GM12874 (cell line): Measurements from ENCODE around the gene LAMA5.

Experiments used
- TF ChIP-seq, protein P1 (sequence below): IDR thresholded peaks from 2 replicates; pipeline ENCODE4 v1.5.1; 2011; ENCODE audit warnings: low read depth, mild to moderate bottlenecking, control low read depth, low read length, moderate library complexity; ENCODE audit not compliant: insufficient read depth

LAMA5 gene

DNA sequence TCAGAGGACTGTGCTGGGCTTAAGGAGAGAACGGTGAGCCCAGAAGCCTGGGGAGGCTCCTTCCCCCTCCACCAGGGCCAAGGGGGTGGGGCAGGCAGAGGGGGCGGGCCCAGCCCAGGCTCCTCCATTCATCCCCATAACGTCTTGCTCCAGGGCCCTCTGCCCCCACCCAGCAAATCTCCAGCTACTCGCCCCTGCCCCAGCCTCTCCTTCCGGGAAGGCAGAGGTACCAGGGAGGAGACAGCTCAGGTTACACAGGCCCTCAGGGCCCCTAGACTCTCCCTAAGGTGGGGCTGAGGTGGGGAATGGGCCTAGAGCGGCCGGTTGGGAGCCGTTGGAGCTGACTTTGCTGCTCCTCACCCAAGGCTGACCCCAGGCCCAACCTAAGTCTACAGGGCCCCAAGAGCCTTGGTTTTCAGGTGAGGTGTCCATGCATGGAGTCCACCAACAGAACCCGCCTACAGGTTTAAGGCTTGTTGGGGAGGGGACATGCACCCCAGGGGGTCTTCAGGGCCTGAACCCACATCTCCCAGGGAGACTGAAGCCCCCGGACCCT lies 1.2 kb downstream of the LAMA5 start:
- TF ChIP-seq, protein P1, sequence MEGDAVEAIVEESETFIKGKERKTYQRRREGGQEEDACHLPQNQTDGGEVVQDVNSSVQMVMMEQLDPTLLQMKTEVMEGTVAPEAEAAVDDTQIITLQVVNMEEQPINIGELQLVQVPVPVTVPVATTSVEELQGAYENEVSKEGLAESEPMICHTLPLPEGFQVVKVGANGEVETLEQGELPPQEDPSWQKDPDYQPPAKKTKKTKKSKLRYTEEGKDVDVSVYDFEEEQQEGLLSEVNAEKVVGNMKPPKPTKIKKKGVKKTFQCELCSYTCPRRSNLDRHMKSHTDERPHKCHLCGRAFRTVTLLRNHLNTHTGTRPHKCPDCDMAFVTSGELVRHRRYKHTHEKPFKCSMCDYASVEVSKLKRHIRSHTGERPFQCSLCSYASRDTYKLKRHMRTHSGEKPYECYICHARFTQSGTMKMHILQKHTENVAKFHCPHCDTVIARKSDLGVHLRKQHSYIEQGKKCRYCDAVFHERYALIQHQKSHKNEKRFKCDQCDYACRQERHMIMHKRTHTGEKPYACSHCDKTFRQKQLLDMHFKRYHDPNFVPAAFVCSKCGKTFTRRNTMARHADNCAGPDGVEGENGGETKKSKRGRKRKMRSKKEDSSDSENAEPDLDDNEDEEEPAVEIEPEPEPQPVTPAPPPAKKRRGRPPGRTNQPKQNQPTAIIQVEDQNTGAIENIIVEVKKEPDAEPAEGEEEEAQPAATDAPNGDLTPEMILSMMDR, result no peak

DNA sequence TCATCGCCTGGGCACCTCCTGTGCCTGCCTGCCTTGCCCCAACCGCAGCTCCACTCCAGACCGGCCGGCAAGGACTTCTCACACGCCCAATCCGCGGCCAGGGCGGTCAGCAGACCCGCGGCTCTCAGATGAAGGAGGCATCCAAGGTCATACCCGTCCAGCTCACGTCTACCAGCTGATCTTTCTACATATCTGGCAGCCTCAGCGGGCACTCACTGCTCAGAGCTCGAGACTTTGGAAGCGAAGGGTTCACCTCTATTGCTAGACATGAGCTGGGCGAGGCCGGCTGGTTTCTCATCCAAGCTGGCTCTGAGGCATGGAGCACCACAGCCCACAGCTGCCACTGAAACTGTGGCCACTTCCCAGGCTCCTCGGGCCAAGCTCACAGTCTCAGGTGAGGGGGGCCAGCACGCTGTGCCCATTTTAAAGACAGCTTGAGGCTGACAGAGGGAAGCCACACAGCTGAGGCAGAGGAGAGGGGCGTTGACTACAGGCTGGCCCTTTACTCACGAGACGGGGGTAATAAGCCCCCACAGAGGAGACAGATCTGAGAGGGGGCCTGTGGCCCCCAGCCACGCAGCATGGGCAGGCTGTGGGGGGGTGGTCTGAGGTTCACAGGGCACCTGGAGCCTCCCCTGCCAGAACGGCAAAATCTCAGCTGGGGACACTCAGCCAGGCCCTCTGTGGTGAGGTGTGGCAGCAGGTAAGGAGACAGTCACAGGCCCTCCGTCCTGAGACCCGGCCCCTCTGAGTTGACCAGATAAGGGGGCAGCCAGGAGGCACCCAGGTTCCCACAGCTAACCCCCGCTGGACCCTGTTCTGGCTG lies 2.0 kb downstream of the LAMA5 start:
- TF ChIP-seq, protein P1, result no peak

DNA sequence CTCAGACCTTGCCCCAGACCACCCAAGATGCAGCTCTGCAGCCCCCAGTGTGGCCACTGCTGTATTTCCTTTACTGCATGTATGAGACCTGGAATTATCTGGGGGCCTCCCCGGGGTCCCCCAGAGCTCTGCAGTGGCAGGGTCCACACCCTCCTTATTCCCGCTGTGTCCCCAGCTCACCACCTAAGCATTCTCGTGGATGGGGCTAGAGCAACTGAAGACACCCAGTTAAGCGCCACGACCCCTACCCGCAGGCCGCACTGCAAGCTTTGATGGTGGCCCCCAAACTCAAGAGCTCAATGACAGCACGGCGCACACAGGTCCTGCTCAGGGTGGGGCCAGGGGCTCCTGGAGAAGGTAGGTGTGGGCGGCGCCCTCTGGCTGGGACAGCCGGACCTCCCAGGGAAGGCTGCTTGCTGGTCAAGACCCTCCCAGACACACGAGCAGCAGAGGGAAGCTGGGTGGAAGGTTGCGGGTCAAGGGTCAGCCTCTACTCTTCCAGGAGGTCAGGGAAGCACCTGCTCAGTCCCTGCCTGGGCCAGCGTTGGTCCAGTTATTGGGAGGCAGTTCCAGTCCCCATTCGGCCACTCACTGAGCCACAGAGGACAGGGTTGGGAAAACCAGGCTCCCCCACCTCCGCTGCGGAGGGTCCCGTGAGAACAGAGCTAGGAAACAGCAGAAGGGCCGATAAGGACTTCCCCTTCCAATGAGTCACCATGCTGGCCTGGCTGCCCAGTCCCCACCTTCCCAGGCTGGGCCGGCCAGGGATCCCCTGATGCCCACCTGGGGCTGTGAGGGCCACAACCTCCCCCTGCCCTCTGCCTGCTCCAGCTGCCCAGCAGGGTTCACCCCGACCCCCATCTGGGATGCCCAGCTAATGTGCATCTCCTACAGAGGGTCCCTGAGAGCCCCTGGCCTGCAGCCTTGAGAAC lies 2.9 kb downstream of the LAMA5 start:
- TF ChIP-seq, protein P1, result no peak

DNA sequence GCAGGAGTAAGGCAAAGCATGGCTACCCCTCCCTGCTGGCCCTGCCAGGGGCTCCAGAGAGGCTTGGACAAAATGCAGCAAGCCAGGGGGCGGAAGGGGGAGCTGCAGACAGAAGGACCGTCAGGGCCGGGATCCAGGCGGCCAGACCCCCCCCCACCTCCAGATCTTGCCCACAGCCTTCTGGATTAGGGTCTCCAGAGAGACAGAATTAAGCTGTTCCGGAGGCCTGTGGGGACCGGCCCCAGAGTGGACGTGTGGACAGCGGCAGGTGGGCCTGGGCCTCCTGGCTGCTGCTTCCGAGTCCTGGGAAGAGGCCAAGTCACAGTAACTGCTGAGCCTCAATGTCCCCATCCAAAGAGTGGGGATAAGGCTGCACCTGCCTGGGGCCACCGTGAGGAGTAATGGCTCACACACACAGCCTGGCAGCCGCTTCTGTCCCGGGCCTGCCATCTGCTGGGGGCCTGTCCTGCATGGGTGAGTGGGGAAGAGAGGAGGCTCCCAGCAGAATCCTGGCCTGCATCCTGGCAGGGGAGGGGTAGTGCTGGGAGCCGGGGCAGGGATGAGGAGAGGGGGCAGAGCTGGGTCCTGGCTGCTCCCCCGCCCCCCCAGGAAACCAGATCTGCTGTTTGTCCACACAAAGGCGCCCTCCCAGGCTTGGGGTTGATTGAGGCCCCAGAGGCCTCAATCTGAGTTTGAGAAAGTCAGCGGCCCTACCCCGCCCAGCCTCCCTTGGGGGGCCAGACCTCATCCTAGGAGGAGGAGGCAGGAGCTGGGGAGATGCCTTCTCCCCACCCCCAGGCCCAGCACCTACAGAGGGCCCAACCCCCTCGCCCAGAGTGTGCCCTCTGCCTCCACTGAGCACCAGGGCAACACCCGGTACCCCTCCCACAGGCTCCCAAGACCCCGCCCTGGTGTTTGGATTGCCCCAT lies 3.9 kb downstream of the LAMA5 start:
- TF ChIP-seq, protein P1, result no peak

DNA sequence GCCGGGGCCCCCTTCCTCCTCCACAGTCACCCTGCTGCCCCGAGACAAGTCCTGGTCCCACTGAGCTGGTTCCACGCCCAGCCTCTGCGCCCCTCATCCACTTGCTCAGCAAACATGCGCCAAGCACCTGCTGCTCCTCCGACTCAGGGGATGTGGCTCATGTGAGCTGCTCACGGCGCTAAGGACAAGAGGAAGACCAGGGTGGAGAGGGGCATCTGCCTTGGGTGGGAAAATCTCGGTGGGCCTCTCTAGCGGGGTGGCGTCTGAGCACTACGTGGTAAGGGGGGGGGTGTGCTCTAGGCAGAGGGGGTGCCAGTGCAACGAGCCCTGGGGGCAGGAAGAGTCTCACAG lies 4.5 kb downstream of the LAMA5 start:
- TF ChIP-seq, protein P1, result no peak

DNA sequence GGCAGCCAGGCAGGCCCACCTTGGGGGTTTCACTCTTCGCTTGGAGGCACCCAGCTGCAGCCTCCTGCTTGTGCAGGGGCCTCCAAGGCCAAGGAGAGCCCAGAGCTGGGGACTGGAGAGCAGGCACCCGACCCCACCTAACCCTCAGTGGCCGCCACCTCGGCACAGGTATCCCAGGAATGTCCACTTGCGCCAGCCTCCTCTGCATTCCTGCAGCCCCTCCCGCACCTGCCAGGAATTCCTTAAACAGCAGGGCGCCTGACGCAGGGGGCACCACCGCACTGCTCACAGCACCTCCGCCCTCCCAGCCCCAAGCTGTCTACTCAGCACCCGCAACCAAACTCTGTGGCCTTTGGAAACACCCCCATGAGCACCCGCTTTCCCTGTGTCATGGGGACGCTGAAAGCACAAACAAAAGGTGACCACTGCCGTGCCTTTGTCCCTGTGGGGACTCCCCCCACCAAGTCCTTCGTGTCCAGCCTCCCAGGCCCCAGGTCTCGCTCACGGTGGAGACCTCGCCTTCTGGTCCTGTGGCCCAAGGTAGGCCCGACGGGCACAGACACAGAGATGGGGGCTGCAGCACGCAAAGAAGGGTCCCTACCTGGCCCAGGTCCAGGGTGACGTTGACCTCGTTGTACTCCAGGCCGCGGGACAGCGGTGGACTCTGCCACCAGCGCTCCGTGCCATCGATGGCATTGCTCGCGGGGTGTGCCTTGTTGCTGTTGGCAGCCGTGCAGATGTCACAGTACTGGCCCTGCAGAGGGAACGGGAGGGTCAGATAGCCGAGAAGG lies 5.1 kb downstream of the LAMA5 start:
- TF ChIP-seq, protein P1, result no peak
